Thyroid gland (tissue), 4 donors: ENCODE measurements around the gene RFX3. TPM values are rescaled to one million over a fixed set of nuclear protein-coding genes. Genes with fewer than 3 reads are reported as not detected.

Source experiments
- DNase-seq, 2 donors: peaks; one replicate each; pipeline ENCODE4 v3.0.0-alpha.2; 2019
- H3K27ac ChIP-seq, 3 donors: fragments of 200-600 bp; sonication (generic); 1 replicate in 2 of 3; 2 replicates in 1 of 3; pipeline ENCODE4 v1.5.1; 2016 to 2019; ENCODE audit warnings: mild to moderate bottlenecking in 1 of 3, moderate library complexity in 1 of 3
- H3K27me3 ChIP-seq: fragments of 200-600 bp; sonication (generic); one replicate; pipeline ENCODE4 v1.5.1; 2019
- H3K36me3 ChIP-seq, 2 donors: fragments of 200-600 bp; sonication (generic); one replicate each; pipeline ENCODE4 v1.5.1; 2016 to 2019
- H3K4me1 ChIP-seq, 2 donors: fragments of 200-600 bp; sonication (generic); one replicate each; pipeline ENCODE4 v1.5.1; 2017 to 2019
- H3K4me3 ChIP-seq, 3 donors: fragments of 200-600 bp; sonication (generic); replicated peaks in 1 of 3; 1 replicate in 2 of 3; 2 replicates in 1 of 3; pipeline ENCODE4 v1.5.1; 2016; ENCODE audit warnings: mild to moderate bottlenecking in 1 of 3
- H3K9me3 ChIP-seq: fragments of 200-600 bp; sonication (generic); one replicate; pipeline ENCODE4 v1.5.1; 2017
- POLR2A ChIP-seq, 2 donors: fragments of 450-650 bp; IDR thresholded peaks; one replicate each; pipeline ENCODE4 v1.6.1; 2017; ENCODE audit warnings: antibody characterized with exemption in 2 of 2, mild to moderate bottlenecking in 2 of 2, moderate library complexity in 1 of 2
- WGBS, 2 donors: methylation state at CpG; one replicate each; pipeline ENCODE4 v1.1.5; 2017; 5-methylcytosine and 5-hydroxymethylcytosine counted together
- intact Hi-C: fragments of 100-400 bp; cut with DNase I; formaldehyde crosslinking; loops from one replicate; pipeline ENCODE4 v1.15.1; 2023
- total RNA-seq, 4 donors: library from RNA; depleted of rRNA; stranded (reverse); fragments of >200 nt; gene quantifications; one replicate each; pipeline ENCODE4 v1.2.3, GENCODE V29; 2016
- TF ChIP-seq, protein P1 (sequence below), 6 experiments: fragments of 200-600 bp in 3 of 6; fragments of 450-650 bp in 3 of 6; sonication (generic) in 3 of 6; IDR thresholded peaks; one replicate each; pipeline ENCODE4 v1.5.1; 2016 to 2019; ENCODE audit warnings: antibody characterized with exemption in 6 of 6, mild to moderate bottlenecking in 2 of 6, inconsistent platforms in 1 of 6, moderate library complexity in 1 of 6

RFX3 gene
- total RNA-seq, 4 donors from 2014 or later: 8.8 to 16.7 (median 12.3) TPM

DNA sequence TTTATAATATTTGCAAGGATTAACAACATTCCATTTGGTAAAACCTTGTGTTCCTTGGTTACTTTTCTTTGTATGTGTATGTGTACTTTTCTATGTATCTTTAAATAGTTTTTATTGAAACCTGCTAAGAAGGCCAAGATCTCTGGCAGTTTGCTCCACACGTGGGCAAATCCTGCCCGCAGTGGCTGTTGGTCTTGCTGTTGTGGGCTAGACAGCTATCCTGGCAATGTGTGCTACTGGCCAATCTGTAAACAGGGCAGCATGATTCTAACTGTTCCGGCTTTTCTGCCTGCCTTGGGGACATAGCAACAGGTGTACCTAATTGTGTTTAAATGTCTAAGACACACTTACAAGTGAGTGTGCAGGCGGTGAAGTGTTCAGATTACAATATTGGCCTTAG lies 286.6 kb downstream of the RFX3 start:
- no peak overlapping the region for H3K27ac ChIP-seq
- H3K27me3 ChIP-seq: no peaks in the 10 kb centered on the region
- no peaks in the 10 kb centered on the region for H3K9me3 ChIP-seq
- intact Hi-C loops: no loop called here
- H3K4me3 ChIP-seq: no peak overlapping the region
- 92% methylated on average over 4 of the region's 4 CpGs for WGBS, 2 donors
- no peak for DNase-seq
- TF ChIP-seq POLR2A (IDR thresholded peaks at IDR 0.05): no peak
- H3K4me1 ChIP-seq: peaks cover 0 to 8% of the 10 kb centered on the region in 2 donors
- no peaks in the 10 kb centered on the region for H3K36me3 ChIP-seq

DNA sequence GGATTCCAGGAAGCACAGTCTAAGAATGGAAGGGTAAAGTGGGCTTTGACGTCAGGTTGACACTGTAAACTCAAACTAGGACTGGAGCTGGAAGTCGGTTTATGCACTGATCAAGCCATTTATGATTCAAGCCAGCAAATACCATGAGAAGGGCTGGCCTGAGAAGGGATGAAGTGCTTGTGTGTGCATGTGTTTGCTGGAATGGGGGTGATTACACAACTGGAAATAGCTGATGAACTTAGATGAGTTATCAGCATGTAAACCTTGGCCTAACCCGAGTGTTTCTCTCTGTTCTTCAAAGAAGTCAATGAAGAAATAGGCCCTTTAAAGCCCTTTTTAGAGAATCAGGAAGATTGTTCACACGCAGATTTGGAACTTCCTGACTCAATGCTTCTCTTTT lies 287.6 kb downstream of the RFX3 start:
- peaks cover 0 to 8% of the 10 kb centered on the region in 2 donors for H3K4me1 ChIP-seq
- H3K36me3 ChIP-seq: no peaks in the 10 kb centered on the region
- intact Hi-C loops: no loop called here
- H3K27me3 ChIP-seq: no peaks in the 10 kb centered on the region
- H3K9me3 ChIP-seq: no peaks in the 10 kb centered on the region
- DNase-seq: no peak
- no peak overlapping the region for H3K27ac ChIP-seq
- 94 to 96% methylated on average over 4 of the region's 4 CpGs for WGBS, 2 donors
- H3K4me3 ChIP-seq: no peak overlapping the region
- TF ChIP-seq, protein P1, sequence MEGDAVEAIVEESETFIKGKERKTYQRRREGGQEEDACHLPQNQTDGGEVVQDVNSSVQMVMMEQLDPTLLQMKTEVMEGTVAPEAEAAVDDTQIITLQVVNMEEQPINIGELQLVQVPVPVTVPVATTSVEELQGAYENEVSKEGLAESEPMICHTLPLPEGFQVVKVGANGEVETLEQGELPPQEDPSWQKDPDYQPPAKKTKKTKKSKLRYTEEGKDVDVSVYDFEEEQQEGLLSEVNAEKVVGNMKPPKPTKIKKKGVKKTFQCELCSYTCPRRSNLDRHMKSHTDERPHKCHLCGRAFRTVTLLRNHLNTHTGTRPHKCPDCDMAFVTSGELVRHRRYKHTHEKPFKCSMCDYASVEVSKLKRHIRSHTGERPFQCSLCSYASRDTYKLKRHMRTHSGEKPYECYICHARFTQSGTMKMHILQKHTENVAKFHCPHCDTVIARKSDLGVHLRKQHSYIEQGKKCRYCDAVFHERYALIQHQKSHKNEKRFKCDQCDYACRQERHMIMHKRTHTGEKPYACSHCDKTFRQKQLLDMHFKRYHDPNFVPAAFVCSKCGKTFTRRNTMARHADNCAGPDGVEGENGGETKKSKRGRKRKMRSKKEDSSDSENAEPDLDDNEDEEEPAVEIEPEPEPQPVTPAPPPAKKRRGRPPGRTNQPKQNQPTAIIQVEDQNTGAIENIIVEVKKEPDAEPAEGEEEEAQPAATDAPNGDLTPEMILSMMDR (IDR thresholded peaks at IDR 0.05): no peak
- TF ChIP-seq POLR2A (IDR thresholded peaks at IDR 0.05): no peak

DNA sequence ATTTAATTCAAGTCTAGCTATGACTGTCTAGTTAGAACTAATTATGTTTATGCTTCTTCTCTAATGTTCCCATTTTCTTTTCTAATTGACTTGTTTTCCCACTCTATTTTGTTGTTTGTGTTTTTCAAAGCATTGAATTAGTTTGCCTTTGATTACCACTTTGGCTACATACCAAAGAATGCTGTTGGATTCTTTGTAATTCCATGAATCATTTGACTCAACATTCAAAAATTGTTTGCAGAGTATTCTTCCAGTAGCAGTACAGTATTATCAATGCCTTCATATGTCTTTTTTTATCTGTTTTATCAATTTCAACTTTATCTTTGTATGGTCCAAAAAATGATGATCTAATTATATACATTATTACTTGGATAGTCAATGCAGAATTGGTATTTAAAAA lies 288.7 kb downstream of the RFX3 start:
- no peak for TF ChIP-seq POLR2A (IDR thresholded peaks at IDR 0.05)
- TF ChIP-seq, protein P1 (IDR thresholded peaks at IDR 0.05): no peak
- Histone ChIP-seq H3K4me3 (no peak overlapping the region), H3K36me3 (no peaks in the 10 kb centered on the region), H3K27ac (no peak overlapping the region), H3K9me3 (no peaks in the 10 kb centered on the region), H3K4me1 (peaks cover 0 to 8% of the 10 kb centered on the region in 2 donors), H3K27me3 (no peaks in the 10 kb centered on the region)
- no peak for DNase-seq
- intact Hi-C loops: no loop called here

- Histone ChIP-seq H3K4me3 (no peak overlapping the region), H3K27me3 (no peaks in the 10 kb centered on the region), H3K4me1 (no peaks in the 10 kb centered on the region), H3K27ac (no peak overlapping the region), H3K9me3 (no peaks in the 10 kb centered on the region), H3K36me3 (no peaks in the 10 kb centered on the region)
- 98 to 100% methylated on average over 1 of the region's 1 CpG for WGBS, 2 donors
- intact Hi-C loops: no loop called here
- no peak for DNase-seq
- no peak for TF ChIP-seq POLR2A (IDR thresholded peaks at IDR 0.05)
- TF ChIP-seq, protein P1 (IDR thresholded peaks at IDR 0.05): no peak
Measured at GRCh38 chr9:3235497-3235896, 290.3 kb downstream of the RFX3 start.

DNA sequence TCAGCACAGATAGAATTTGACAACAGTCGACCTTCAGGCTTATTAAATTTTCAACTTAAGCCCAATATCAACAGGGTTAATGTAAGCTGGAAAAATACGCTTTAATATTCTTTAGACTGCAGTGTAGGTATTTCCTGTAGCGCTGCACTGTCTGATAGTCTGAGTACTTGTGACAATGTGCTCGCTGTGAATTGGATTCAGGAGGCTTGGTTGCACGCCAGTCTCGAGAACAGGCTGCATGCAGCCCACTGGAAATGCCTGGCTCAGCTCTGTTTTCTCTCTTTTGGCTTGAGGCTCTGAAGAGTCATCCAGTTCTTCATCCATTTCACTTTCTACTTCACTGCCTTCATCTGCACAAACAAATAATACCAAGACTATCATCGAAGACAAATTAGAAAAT lies 300.9 kb downstream of the RFX3 start:
- TF ChIP-seq, protein P1 (IDR thresholded peaks at IDR 0.05): no peak
- TF ChIP-seq POLR2A (IDR thresholded peaks at IDR 0.05): no peak
- Histone ChIP-seq H3K4me1 (no peaks in the 10 kb centered on the region), H3K4me3 (no peak overlapping the region), H3K27ac (no peak overlapping the region), H3K9me3 (no peaks in the 10 kb centered on the region), H3K36me3 (no peaks in the 10 kb centered on the region), H3K27me3 (no peaks in the 10 kb centered on the region)
- DNase-seq: peak; percentile 48 to 67
- intact Hi-C loops: no loop called here
- 27 to 37% methylated on average over 7 of the region's 7 CpGs for WGBS, 2 donors

GRCh38 chr9:3215658-3216057 lies 310.1 kb downstream of the RFX3 start:
- Histone ChIP-seq H3K4me1 (no peaks in the 10 kb centered on the region), H3K9me3 (no peaks in the 10 kb centered on the region), H3K36me3 (no peaks in the 10 kb centered on the region), H3K4me3 (no peak overlapping the region), H3K27me3 (no peaks in the 10 kb centered on the region), H3K27ac (no peak overlapping the region)
- no peak for DNase-seq
- intact Hi-C loops: no loop called here
- WGBS, 2 donors: 74 to 88% methylated on average over 1 of the region's 1 CpG
- TF ChIP-seq POLR2A (IDR thresholded peaks at IDR 0.05): no peak
- TF ChIP-seq, protein P1 (IDR thresholded peaks at IDR 0.05): no peak
